SK-N-MC (cell line): ENCODE results near the gene AMPD1.

ENCODE experiments used
- DNase-seq: peaks from one replicate; pipeline ENCODE4 v3.0.0-alpha.2; 2011; ENCODE audit warnings: low read depth, low spot score
- H3K27ac ChIP-seq: fragments of 200-600 bp; sonication (generic); 2 replicates; pipeline ENCODE4 v1.5.1; 2016; ENCODE audit warnings: mixed run types
- H3K36me3 ChIP-seq: fragments of 200-600 bp; sonication (generic); 2 replicates; pipeline ENCODE4 v1.6.1; 2017; ENCODE audit warnings: antibody characterized with exemption, low read length, mixed read lengths; ENCODE audit not compliant: insufficient read depth
- H3K4me3 ChIP-seq: fragments of 200-600 bp; sonication (generic); 2 replicates; pipeline ENCODE4 v1.5.1; 2016
- H3K9ac ChIP-seq: fragments of 200-600 bp; sonication (generic); 2 replicates; pipeline ENCODE4 v1.8.0; 2017; ENCODE audit warnings: mixed run types, mixed read lengths; ENCODE audit not compliant: insufficient read length
- H3K9me3 ChIP-seq: fragments of 200-600 bp; sonication (generic); 2 replicates; pipeline ENCODE4 v1.6.1; 2017; ENCODE audit warnings: low read depth, mild to moderate bottlenecking, antibody characterized with exemption, low read length, moderate library complexity, mixed read lengths
- EZH2 ChIP-seq: fragments of 200-600 bp; sonication (generic); IDR thresholded peaks from one replicate; pipeline ENCODE4 v1.6.1; 2017; ENCODE audit warnings: antibody characterized with exemption
- FOXP2 ChIP-seq: optimal IDR thresholded peaks from 2 replicates; pipeline ENCODE3; 2011; ENCODE audit warnings: mild to moderate bottlenecking, moderate library complexity; ENCODE audit not compliant: insufficient read depth; ENCODE audit errors: extremely low read length, control extremely low read depth
- POLR2AphosphoS5 ChIP-seq: IDR thresholded peaks from 2 replicates; pipeline ENCODE4 v1.6.1; 2012; ENCODE audit warnings: mild to moderate bottlenecking, low read depth, low read length, borderline replicate concordance

AMPD1 gene

GRCh38 chr1:114690148-114690547 is 5.2 kb downstream of the AMPD1 start:
- H3K27ac ChIP-seq = no peak overlapping the region
- H3K4me3 ChIP-seq = no peak overlapping the region
- H3K9me3 ChIP-seq = no peaks in the 10 kb centered on the region
- no peak for DNase-seq
- TF ChIP-seq EZH2 (no peak), POLR2AphosphoS5 (no peak), FOXP2 (no peak)
- no peaks in the 10 kb centered on the region for H3K36me3 ChIP-seq
- no peak overlapping the region for H3K9ac ChIP-seq

GRCh38 chr1:114688526-114688925 is 6.8 kb downstream of the AMPD1 start:
- Histone ChIP-seq H3K9ac (no peak overlapping the region), H3K4me3 (no peak overlapping the region), H3K36me3 (no peaks in the 10 kb centered on the region), H3K9me3 (no peaks in the 10 kb centered on the region), H3K27ac (no peak overlapping the region)
- no peak for DNase-seq
- no peak for TF ChIP-seq EZH2
- no peak for TF ChIP-seq POLR2AphosphoS5
- no peak for TF ChIP-seq FOXP2

- no peaks in the 10 kb centered on the region for H3K36me3 ChIP-seq
- H3K27ac ChIP-seq = no peak overlapping the region
- no peaks in the 10 kb centered on the region for H3K9me3 ChIP-seq
- DNase-seq = no peak
- no peak for TF ChIP-seq EZH2
- TF ChIP-seq POLR2AphosphoS5 = no peak
- no peak for TF ChIP-seq FOXP2
- H3K9ac ChIP-seq = no peak overlapping the region
- no peak overlapping the region for H3K4me3 ChIP-seq
Observed at GRCh38 chr1:114685851-114686250, 9.5 kb downstream of the AMPD1 start.

GRCh38 chr1:114677691-114678090 is 17.7 kb downstream of the AMPD1 start:
- H3K9me3 ChIP-seq = no peaks in the 10 kb centered on the region
- H3K9ac ChIP-seq = peak overlapping the region; percentile 73
- H3K27ac ChIP-seq = peak overlapping the region; percentile 99
- peak overlapping the region; percentile 71 for H3K4me3 ChIP-seq
- TF ChIP-seq FOXP2 (no peak), POLR2AphosphoS5 (peak; percentile 42; the same call in 1 of the 2 replicates)
- DNase-seq = peak; percentile 96
- no peaks in the 10 kb centered on the region for H3K36me3 ChIP-seq

GRCh38 chr1:114676115-114676514 is 19.2 kb downstream of the AMPD1 start:
- TF ChIP-seq FOXP2 (no peak), EZH2 (no peak), POLR2AphosphoS5 (no peak)
- Histone ChIP-seq H3K9ac (peak overlapping the region; percentile 22), H3K9me3 (no peaks in the 10 kb centered on the region), H3K27ac (peak overlapping the region; percentile 95), H3K4me3 (peak overlapping the region; percentile 22; the same call in 1 of the 2 replicates), H3K36me3 (no peaks in the 10 kb centered on the region)
- no peak for DNase-seq

GRCh38 chr1:114671939-114672275 is 23.4 kb downstream of the AMPD1 start:
- TF ChIP-seq FOXP2 = no peak
- no peak for TF ChIP-seq EZH2
- TF ChIP-seq POLR2AphosphoS5 = no peak
- Histone ChIP-seq H3K27ac (peak overlapping the region; percentile 55), H3K4me3 (no peak overlapping the region), H3K9ac (no peak overlapping the region), H3K9me3 (no peaks in the 10 kb centered on the region; the same call in 1 of the 2 replicates), H3K36me3 (peaks cover 2% of the 10 kb centered on the region; the same call in 1 of the 2 replicates)
- DNase-seq = no peak

DNA sequence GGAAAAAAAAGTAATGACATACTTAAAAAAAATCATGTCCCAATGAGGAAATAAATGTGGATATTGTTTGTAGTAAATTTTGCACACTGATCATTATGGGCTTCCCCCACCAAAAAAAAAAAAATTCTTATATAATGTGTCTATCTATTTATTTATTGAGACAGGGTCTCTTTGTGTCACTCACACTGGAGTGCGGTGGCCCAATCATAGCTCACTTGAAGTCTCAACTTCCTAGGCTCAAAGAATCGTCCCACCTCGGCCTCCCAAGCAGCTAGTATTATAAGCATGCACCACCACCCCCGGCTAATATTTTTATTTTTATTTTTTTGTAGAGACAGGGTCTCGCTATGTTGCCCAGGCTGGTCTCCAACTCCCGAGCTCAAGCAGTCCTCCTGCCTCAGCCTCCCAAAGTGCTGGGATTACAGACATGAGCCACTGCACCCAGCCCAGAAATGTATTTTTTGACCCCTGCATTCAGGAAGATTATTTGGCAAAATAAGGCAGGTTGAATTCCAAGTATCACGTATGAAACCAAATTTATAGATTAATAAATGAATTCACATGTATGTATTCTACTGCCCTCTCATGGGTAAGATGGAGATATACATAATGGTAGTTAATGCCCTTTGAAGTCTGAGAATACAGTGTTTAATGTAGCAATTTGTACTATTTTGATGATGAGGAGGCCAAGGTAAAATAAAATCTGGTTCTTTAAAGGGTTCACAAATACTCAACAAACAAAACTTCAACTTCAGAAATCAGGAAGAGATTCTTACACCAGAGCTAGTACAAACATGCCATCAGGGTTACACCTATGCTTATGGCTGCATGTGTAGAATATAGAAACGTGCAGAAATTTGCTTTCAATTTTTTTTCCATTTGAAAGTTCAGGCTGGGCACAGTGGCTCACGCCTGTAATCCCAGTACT is 24.1 kb downstream of the AMPD1 start:
- peak overlapping the region; percentile 55; the same call in 1 of the 2 replicates for H3K27ac ChIP-seq
- H3K9ac ChIP-seq = no peak overlapping the region
- H3K9me3 ChIP-seq = no peaks in the 10 kb centered on the region; the same call in 1 of the 2 replicates
- H3K36me3 ChIP-seq = peaks cover 6% of the 10 kb centered on the region; the same call in 1 of the 2 replicates
- DNase-seq = no peak
- TF ChIP-seq FOXP2 (no peak), POLR2AphosphoS5 (no peak)
- H3K4me3 ChIP-seq = peak overlapping the region; percentile 43; the same call in 1 of the 2 replicates

DNA sequence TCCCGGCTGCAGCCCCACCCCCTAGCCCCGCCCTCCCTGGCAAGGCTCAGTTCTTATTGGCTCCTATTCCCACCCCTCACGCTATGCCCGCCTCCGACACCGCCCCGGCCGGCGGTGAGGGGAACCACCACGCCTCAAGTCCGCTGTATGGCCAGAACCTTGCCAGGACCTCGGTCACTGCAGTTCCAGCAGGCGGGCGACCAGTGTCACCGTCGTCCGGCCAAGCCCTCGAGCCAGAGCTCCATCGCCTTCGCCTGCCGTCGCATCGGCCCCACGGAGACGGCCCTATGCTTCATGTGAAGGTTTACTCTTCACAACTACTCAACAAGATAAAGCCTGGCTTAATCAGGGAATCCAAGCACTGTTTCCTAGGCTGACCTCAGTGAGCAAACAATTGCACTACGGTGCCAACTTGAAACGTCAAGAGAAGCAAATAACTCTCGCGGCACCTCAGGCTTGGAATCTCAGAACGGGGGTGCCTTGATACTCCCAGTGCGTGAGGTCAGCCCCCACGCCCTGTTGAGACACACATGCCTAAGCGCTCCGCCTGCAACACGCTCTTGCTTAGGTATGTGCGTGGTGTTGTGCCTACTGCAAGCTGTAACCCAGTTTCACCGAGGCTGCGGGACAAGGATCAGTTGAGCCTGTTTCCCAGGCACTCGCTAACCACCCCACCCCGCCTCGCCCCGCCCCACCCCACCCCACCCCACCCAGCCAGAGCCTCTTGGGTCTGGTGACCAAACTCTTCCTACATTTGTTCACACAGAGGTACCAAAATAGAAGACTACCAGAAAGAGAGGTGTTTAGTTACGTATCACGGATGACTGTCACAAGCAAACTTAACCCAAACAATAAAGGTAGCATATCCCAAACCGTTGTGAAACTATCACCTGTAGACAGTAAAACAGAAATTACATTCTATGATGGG is 25.0 kb downstream of the AMPD1 start:
- Histone ChIP-seq H3K36me3 (peaks cover 6% of the 10 kb centered on the region; the same call in 1 of the 2 replicates), H3K4me3 (peak overlapping the region; percentile 96), H3K27ac (peak overlapping the region; percentile 75; the same call in 1 of the 2 replicates), H3K9ac (peak overlapping the region; percentile 77), H3K9me3 (no peaks in the 10 kb centered on the region; the same call in 1 of the 2 replicates)
- no peak for DNase-seq
- TF ChIP-seq EZH2 = no peak
- peak; percentile 69; the same call in 1 of the 2 replicates for TF ChIP-seq POLR2AphosphoS5
